ENCODE measurements around the gene ZNF75A. TPM values are rescaled to one million over a fixed set of nuclear protein-coding genes. Genes with fewer than 3 reads are reported as not detected.

Gene ZNF75A
- total and polyA plus RNA-seq, 9 of the 15 experiments (the other 6 are each of a cell fraction or from before 2014, with no cell fraction given): 7.2 to 24.5 (median 17.1) TPM

- TF ChIP-seq ZNF561 (CRISPR knock-in tag; conservative IDR thresholded peaks at IDR 0.05) (0 out of 2 replicates have a peak, but pooled peaks have one; percentile 18), ELF1 (tag; IDR thresholded peaks at IDR 0.05) (no peak), TOE1 (IDR thresholded peaks at IDR 0.05; ENCODE audit: borderline replicate concordance) (no peak), TOE1 (CRISPR knock-in tag; IDR thresholded peaks at IDR 0.05; ENCODE audit: borderline replicate concordance, low read depth) (0 out of 2 replicates have a peak, but pooled peaks have one; percentile 9), ARID3B (CRISPR knock-in tag; IDR thresholded peaks at IDR 0.05; ENCODE audit: borderline replicate concordance) (0 out of 2 replicates have a peak, but pooled peaks have one; percentile 61), BMI1 (IDR thresholded peaks at IDR 0.05; ENCODE audit: low read length) (no peak), ATF3 (IDR thresholded peaks at IDR 0.05) (no peak), ATF3 (CRISPR knock-in tag; conservative IDR thresholded peaks at IDR 0.05) (no peak), NCOA2 (IDR thresholded peaks at IDR 0.05; ENCODE audit: partially characterized antibody in 2 of 2) (no peak), HNRNPUL1 (IDR thresholded peaks at IDR 0.05; ENCODE audit: low read length) (no peak), E2F3 (CRISPR knock-in tag; IDR thresholded peaks at IDR 0.05) (0 out of 2 replicates have a peak, but pooled peaks have one; percentile 32), IRF2 (CRISPR knock-in tag; IDR thresholded peaks at IDR 0.05) (peak; percentile 34; the same call in 1 of the 2 replicates), RB1 (IDR thresholded peaks at IDR 0.05; ENCODE audit: low read depth) (0 out of 2 replicates have a peak, but pooled peaks have one; percentile 30), ZBTB17 (CRISPR knock-in tag; IDR thresholded peaks at IDR 0.05) (no peak), ZNF511 (CRISPR knock-in tag; IDR thresholded peaks at IDR 0.05) (0 out of 2 replicates have a peak, but pooled peaks have one; percentile 2), POLR2B (IDR thresholded peaks at IDR 0.05; ENCODE audit: low read depth, partially characterized antibody) (no peak), ZKSCAN8 (CRISPR knock-in tag; IDR thresholded peaks at IDR 0.05) (no peak), FOXM1 (IDR thresholded peaks at IDR 0.05; ENCODE audit: low read depth) (no peak), FOXM1 (CRISPR knock-in tag; IDR thresholded peaks at IDR 0.05; ENCODE audit: low read depth) (peak; percentile 48; the same call in 1 of the 2 replicates), ATF1 (CRISPR knock-in tag; IDR thresholded peaks at IDR 0.05) (no peak), ATF1 (tag; IDR thresholded peaks at IDR 0.05) (peak; percentile 5), CBX8 (IDR thresholded peaks at IDR 0.05; ENCODE audit: borderline replicate concordance, extremely low read depth, low read depth, low read length, poor library complexity, severe bottlenecking) (no peak), NR1H2 (CRISPR knock-in tag; IDR thresholded peaks at IDR 0.05) (0 out of 2 replicates have a peak, but pooled peaks have one; percentile 26), ZC3H11A (IDR thresholded peaks at IDR 0.05; ENCODE audit: low read depth, low read length) (no peak), HDAC1 (IDR thresholded peaks at IDR 0.05) (no peak; a peak in 1 of 4 replicates)
Observed at GRCh38 chr16:3283543-3284447, 21.5 kb upstream of the ZNF75A start (continued).
